HG03064 (cell line): Measurements from ENCODE around the gene DHRS7B.
"Not testable (repeated sequence)": the region's sequence is repeated elsewhere in the genome, so short reads cannot be mapped to it uniquely, and the experiment has no call there.

Experiments used
- ATAC-seq: cut with Tn5 transposase; IDR thresholded peaks from one replicate; pipeline ENCODE4 v1.9.1; 2021; ENCODE audit warnings: low read depth; ENCODE audit not compliant: unreplicated experiment

Gene DHRS7B

GRCh38 chr17:21107067-21107650, 19.6 kb upstream of the DHRS7B start:
- ATAC-seq, result not testable (repeated sequence)

DNA sequence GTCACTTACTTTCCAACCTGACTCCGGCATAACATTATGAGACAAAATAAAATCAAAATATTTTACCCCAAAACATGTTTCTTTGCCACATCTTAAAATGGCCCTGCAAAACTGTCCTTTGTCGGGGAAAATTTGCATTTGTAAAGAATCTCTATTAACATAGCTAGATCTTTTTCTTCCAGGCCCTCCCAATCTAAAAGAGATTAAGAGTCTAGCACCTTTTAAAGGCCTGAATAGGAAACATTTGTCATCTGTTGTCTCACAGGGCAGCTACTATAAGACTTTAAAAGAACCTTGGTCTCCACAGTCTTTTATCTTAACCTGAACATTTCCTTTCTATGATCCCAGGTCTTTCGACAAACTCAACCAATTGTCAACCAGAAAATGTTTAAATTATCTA, 18.1 kb upstream of the DHRS7B start:
- no peak for ATAC-seq

- no peak for ATAC-seq
These were observed 13.6 kb upstream of the DHRS7B start for GRCh38 chr17:21113049-21113690.

DNA sequence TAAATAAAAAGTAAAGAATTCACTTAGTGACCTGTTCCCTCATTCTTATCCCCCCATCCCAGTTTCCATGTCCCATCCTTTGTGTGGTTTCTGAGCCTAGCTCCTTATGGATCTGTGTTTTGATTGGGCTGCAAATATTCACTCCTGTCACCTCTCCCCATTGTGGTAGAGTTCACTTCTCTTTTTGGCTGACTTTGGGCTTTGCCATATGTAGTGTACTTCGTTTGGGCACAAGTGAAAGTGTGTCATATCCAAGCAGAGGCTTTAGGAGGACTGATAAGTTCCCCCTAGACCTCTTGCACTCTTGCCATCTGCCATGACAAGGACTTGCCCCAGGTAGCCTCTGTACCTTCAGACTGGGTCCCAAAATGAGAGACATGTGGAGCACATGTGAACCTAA, 13.0 kb upstream of the DHRS7B start:
- no peak for ATAC-seq

DNA sequence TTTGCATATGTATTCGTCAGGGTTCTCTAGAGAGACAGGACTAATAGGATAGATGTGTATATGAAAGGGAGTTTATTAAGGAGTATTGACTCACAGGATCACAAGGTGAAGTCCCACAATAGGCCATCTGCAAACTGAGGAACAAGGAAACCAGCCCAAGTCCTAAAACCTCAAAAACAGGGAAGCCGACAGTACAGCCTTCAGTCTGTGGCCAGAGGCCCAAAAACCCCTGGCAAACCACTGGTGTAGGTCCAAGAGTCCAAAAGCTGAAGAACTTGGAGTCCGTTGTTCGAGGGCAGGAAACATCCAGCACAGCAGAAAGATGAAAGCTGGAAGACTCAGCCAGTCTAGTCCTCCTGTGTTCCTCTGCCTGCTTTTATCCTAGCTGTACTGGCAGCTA, 12.0 kb upstream of the DHRS7B start:
- not testable (repeated sequence) for ATAC-seq

GRCh38 chr17:21119247-21119918, 7.4 kb upstream of the DHRS7B start:
- no peak for ATAC-seq

GRCh38 chr17:21119919-21120249, 6.9 kb upstream of the DHRS7B start:
- ATAC-seq, result no peak

DNA sequence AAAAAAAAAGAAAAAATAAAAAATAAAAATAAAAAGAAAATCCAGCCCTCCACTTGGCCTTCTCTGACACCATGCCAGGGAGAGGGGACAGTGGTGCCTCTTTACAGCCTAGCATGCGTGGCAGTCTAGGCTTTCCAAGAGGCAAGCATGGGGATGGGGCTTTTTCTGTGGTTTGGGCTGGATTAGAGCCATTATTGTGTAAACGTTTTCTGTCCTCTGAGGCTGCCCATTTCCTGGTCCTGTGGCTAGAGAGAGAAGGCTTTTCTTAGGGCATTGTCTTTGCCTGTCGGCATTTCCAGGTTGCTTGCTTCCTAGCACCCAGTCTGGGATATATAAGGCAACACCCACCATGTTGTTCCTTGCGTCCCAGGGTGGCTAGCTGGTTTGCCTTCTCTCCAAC, 2.7 kb upstream of the DHRS7B start:
- ATAC-seq, result no peak

- not testable (repeated sequence) for ATAC-seq
These were observed 2.2 kb upstream of the DHRS7B start for GRCh38 chr17:21124517-21124916.

GRCh38 chr17:21125862-21126261, 902 bp upstream of the DHRS7B start:
- ATAC-seq, result no peak

DNA sequence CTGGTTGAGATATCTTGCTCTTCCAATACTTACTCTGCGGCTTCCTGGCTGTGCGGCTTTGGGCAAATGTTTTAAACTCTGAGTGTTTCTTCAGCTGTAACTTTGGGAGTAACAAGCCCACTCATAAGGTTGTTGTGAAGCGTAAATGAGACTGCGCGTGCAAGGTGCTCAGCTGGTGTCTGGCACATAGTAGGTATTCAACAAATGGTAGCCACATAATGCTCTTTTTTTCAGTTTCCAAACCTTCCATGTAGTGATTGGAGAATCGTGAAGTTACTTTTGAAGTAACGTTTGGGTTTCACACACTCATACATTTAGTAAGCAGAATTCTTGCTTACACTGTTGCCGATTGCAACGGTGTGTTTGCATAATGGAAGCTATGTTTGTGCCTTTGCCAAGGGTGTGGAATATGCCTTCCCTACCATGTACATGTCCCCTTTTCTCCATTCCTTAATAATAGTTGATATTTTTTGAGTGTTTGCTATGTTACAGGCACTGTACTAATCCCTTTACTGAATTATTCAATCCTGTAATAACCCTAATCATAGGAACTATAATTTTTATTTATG, 829 bp downstream of the DHRS7B start:
- no peak for ATAC-seq

DNA sequence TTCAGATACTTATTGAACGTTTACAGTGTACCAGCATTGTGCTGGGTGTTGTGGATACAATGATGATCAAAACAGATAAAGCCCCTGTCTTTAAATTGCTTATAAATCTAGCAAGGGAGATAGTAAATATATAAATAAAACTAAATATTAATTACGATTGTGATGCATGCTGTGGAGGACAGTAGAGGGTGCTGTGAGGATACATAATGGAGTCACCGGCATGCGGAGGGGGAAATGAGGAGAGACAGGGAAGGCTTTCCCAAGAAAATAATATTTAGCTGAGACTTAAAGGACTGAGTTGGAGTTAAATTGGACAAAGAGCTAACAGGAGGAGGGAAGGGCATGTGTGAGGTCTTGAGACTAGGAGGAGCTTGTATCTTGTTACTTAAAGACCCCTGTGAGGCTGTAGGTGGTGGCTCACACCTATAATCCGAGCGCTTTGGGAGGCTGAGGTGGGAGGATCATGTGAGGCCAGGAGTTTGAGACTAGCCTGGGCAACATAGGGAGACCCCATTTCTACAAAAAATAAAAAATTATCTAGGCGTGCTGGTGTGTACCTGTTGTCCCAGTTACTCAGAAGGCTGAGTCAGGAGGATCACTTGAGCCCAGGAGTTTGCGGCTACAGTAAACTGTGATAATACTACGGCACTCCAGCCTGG, 2.4 kb downstream of the DHRS7B start:
- ATAC-seq, result no peak

DNA sequence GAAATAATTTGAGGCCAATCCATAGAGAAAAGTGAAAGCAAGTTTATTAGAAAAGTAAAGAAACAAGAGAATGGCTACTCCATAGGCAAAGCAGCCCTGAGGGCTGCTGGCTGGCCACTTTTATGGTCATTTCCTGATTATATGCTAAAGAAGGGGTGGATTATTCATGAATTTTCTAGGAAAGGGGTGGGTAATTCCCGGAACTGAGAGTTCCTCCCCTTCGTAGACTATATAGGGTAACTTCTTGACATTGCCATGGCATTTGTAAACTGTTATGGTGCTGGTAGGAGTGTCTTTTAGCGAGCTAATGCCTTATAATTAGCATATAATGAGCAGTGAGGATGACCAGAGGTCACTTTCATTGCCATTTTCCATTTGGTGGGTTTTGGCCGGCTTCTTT, 4.4 kb downstream of the DHRS7B start:
- ATAC-seq, result no peak

- ATAC-seq, result no peak
These were observed 5.7 kb downstream of the DHRS7B start for GRCh38 chr17:21132428-21132827.

- no peak for ATAC-seq
These were observed 7.8 kb downstream of the DHRS7B start for GRCh38 chr17:21134559-21134958.

- no peak for ATAC-seq
These were observed 14.1 kb downstream of the DHRS7B start for GRCh38 chr17:21140911-21141310.

DNA sequence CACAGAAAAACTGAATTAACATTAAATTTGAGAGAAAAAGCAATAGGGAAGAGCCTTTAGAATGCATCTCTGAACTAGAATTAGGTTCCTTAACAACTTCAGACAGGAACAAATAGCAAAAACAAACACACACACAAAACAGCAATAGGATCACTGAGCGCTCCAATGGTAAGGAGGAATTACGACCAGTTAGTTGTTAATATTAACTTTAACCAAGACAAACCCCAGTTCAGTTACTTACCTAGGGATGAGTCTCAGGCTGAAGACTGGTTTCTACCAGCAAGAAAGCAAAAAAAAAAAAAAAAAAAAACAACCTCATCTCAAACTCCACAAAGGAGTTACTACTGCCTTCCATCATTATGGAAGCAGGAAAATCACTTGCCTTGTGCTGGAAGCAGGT, 14.6 kb downstream of the DHRS7B start:
- no peak for ATAC-seq

DNA sequence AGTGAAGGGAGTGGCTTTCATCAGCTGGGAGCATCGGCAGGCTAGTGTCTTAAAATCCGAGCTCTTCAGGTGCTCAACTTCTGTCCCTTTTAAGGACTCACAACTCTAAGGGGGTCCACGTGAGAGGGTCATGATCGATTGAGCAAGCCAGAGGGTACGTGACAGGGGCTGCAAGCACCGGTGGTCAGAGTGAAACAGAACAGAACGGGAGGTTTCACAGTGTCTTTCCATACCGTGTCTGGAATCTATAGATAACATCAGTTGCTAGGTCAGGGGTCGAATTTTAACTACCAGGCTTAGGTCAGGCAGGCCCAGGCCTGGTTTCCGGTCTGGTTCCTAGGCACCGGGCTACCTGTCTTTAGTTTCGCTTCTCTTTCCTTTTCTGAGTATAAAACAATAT, 15.3 kb downstream of the DHRS7B start:
- not testable (repeated sequence) for ATAC-seq

DNA sequence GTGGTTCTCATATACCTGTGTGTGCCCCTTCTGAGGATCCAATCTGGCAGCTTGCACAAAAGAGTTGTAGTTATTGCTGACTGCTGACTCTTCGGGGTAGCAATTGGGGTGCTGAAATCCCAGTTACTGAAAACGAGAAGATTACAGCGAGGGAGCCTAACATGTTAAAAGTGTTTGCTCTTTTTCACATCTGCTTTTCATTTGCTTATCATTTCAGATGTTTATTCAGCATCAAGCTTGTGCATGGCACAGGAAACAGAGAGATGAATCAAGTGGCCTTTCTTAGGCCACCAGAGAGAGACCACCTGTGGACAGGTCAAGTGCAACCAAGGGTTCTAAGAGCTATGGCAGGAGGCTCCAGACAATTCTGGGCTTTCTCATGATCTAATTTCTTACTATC, 16.9 kb downstream of the DHRS7B start:
- no peak for ATAC-seq

DNA sequence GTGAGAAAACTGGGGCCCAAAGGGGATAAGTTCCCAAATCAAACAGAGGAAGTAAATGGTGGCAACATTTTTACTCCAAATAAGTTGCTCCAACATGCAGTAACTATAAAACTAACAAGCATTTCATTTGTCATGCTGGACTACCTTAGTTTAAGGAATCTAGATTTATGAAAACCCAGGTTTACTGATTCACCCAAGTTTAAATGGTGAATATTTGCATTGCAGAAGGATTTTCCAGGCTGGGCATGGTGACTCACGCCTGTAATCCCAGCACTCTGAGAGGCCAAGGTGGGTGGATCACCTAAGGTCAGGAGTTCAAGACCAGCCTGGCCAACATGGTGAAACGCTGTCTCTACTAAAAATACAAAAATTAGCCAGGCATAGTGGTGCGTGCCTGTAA, 17.5 kb downstream of the DHRS7B start:
- ATAC-seq, result not testable (repeated sequence)

DNA sequence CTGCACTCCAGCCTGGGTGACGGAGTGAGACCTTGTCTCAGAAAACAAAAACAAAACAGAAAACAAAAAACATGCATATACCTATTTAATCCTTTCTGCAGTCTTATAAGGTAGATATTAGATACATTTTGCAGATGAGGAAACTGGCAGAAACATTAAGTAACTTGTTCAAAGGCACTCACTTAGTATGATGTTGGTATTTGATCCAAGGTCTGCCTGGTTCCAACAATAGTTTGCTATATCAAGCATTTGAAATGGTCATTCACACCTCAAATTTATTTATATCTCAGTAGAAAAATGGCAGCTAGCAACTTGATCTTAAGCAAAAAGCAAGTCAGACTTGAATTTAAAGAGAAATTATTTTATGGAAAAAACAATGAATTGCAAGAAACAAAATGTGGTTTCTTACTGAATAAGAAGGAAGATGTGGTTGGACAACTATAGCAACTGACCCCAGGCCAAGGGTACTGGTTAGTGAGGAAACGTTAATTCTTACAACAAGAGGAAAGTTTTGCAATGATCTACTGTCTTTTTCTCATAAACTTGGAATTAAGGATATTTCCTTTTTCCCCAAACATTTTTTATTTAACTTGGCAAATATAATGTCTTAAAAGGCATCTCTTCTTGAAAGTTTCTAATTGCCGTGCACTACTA, 19.7 kb downstream of the DHRS7B start:
- no peak for ATAC-seq
